Esophagus muscularis mucosa (tissue), 3 donors: ENCODE results near the gene FAAH.
"Not testable (repeated sequence)": the region's sequence is repeated elsewhere in the genome, so short reads cannot be mapped to it uniquely, and the experiment has no call there.

Experiments
- CTCF ChIP-seq, 3 experiments: fragments of 200-600 bp in 2 of 3; fragments of 450-650 bp in 1 of 3; sonication (generic) in 2 of 3; IDR thresholded peaks; one replicate each; pipeline ENCODE4 v1.5.1; 2017 to 2019; ENCODE audit warnings: antibody characterized with exemption in 3 of 3, mild to moderate bottlenecking in 2 of 3, moderate library complexity in 1 of 3
- POLR2A ChIP-seq: fragments of 450-650 bp; IDR thresholded peaks from one replicate; pipeline ENCODE4 v1.6.1; 2017; ENCODE audit warnings: antibody characterized with exemption, moderate library complexity, mild to moderate bottlenecking, low read depth

GRCh38 chr1:46365796-46366195 is 28.3 kb upstream of the FAAH start:
- TF ChIP-seq CTCF (IDR thresholded peaks at IDR 0.05); POLR2A: not testable (repeated sequence)
